ENCODE data around the gene TSPAN17. TPM values are rescaled to one million over a fixed set of nuclear protein-coding genes. Genes with fewer than 3 reads are reported as not detected.

Gene TSPAN17
- total and polyA plus RNA-seq, 9 of the 15 experiments (the other 6 are each of a cell fraction or from before 2014, with no cell fraction given) = 0.73 to 58.3 (median 34.5) TPM

GRCh38 chr5:176647030-176647842 is at the start of gene TSPAN17 (continued):
- TF ChIP-seq MTA2 (IDR thresholded peaks at IDR 0.05; ENCODE audit: low read depth) (no peak), RBM14 (IDR thresholded peaks at IDR 0.05; ENCODE audit: borderline replicate concordance, insufficient read depth, low read depth, low read length) (no peak), ATF3 (IDR thresholded peaks at IDR 0.05) (no peak), ATF3 (CRISPR knock-in tag; conservative IDR thresholded peaks at IDR 0.05) (no peak; the same call in 1 of the 2 replicates), ZBTB5 (IDR thresholded peaks at IDR 0.05) (no peak), SP1 (CRISPR knock-in tag; IDR thresholded peaks at IDR 0.05) (peak; percentile 89), PRMT5 (CRISPR knock-in tag; IDR thresholded peaks at IDR 0.05) (no peak), ZNF584 (CRISPR knock-in tag; IDR thresholded peaks at IDR 0.05; ENCODE audit: low read depth) (no peak), RERE (CRISPR knock-in tag; IDR thresholded peaks at IDR 0.05; ENCODE audit: borderline replicate concordance) (no peak), ZNF785 (CRISPR knock-in tag; IDR thresholded peaks at IDR 0.05) (no peak), SETDB1 (IDR thresholded peaks at IDR 0.05; ENCODE audit: low read length) (no peak), TCF7 (IDR thresholded peaks at IDR 0.05; ENCODE audit: borderline replicate concordance) (no peak), E2F1 (CRISPR knock-in tag; IDR thresholded peaks at IDR 0.05) (peak; percentile 70; the same call in 1 of the 2 replicates), NEUROD1 (IDR thresholded peaks at IDR 0.05; ENCODE audit: borderline replicate concordance, low read depth, low read length, partially characterized antibody) (no peak)
